Mucosa of descending colon (tissue), 3 donors: ENCODE measurements around the gene LZTS2. TPM values are rescaled to one million over a fixed set of nuclear protein-coding genes. Genes with fewer than 3 reads are reported as not detected.

Experiments
- ATAC-seq: fragments of 200-7000 bp; cut with Tn5 transposase; one replicate; pipeline ENCODE4 v1.9.1; 2020; ENCODE audit warnings: mild to moderate bottlenecking, moderate library complexity
- DNase-seq, 3 donors: peaks; one replicate each; pipeline ENCODE4 v3.0.0-alpha.2; 2020
- H3K36me3 ChIP-seq: fragments of 200-600 bp; one replicate; pipeline ENCODE4 v1.8.0; 2021; ENCODE audit warnings: low read depth, mild to moderate bottlenecking
- H3K4me1 ChIP-seq: fragments of 200-600 bp; one replicate; pipeline ENCODE4 v1.8.0; 2021; ENCODE audit warnings: low read depth, mild to moderate bottlenecking
- H3K4me3 ChIP-seq: fragments of 200-600 bp; one replicate; pipeline ENCODE4 v1.8.0; 2021; ENCODE audit warnings: mild to moderate bottlenecking
- H3K9me3 ChIP-seq: fragments of 200-600 bp; one replicate; pipeline ENCODE4 v1.8.0; 2021; ENCODE audit warnings: mild to moderate bottlenecking
- CTCF ChIP-seq: fragments of 200-600 bp; IDR thresholded peaks from one replicate; pipeline ENCODE4 v1.8.0; 2022; ENCODE audit warnings: antibody characterized with exemption, mild to moderate bottlenecking
- intact Hi-C, 2 donors: fragments of 100-400 bp; cut with DNase I in 1 of 2; cut with micrococcal nuclease in 1 of 2; formaldehyde crosslinking; loops; one replicate each; pipeline versions ENCODE4 v1.11.0 to v1.11.1; 2022; cut with DNase I, micrococcal nuclease
- long read RNA-seq, 2 donors: library from polyadenylated mRNA; unstranded; transcript quantifications; one replicate each; pipeline ENCODE4 v2.0.0, GENCODE V29; 2019 to 2021
- total RNA-seq, 3 donors: library from RNA; stranded (reverse); fragmentation: NEBNext Ultra II Directional in 2 of 3; extraction: Animal tissue kit (Norgen Biotek cat#: 25700) in 2 of 3; gene quantifications; one replicate each; pipeline versions ENCODE4 v1.2.1 to v1.2.4, GENCODE V29; 2021 to 2023
- donor health status: DM: no; HTN: no; CAD: no; lungs with moderate emphysema.
- donor health status: DM: no; HTN: no; CAD: no.
- donor health status: DM: no; HTN: yes; CAD: no.

The LZTS2 gene
- 10 to 100 TPM; 26.0 to 82.1 (median 31.5) TPM for total RNA-seq
- long read RNA-seq, donor 1, full-length matches to known transcripts, result 58 of 318 reads
- long read RNA-seq, donor 1, partial matches to known transcripts, result 18 of 318 reads
- long read RNA-seq, donor 1, other reads (novel, unspliced or antisense), result 242 of 318 reads
- long read RNA-seq, donor 2, partial matches to known transcripts, result 1 of 5 reads
- long read RNA-seq, donor 2, other reads (novel, unspliced or antisense), result 1 of 5 reads

- DNase-seq (no peak), ATAC-seq (peak; percentile 37)
- Histone ChIP-seq H3K36me3 (no peaks in the 10 kb centered on the region), H3K4me1 (peaks cover 18% of the 10 kb centered on the region), H3K4me3 (peak within 1 kb of the TSS; percentile 67), H3K9me3 (no peaks in the 10 kb centered on the region)
- no peak for TF ChIP-seq CTCF
- intact Hi-C loops, result no loop called here
Observed at GRCh38 chr10:100999742-101000126, at the start of gene LZTS2. LZTS2 (plus strand) TSS chr10:100999808; CDS start chr10:101002539, 2,731 bp downstream.

- DNase-seq, result no peak
- Histone ChIP-seq H3K9me3 (no peaks in the 10 kb centered on the region), H3K4me1 (no peaks in the 10 kb centered on the region), H3K4me3 (no peak overlapping the region), H3K36me3 (no peaks in the 10 kb centered on the region)
- intact Hi-C loops, result no loop called here
- no peak for ATAC-seq
- no peak for TF ChIP-seq CTCF
Observed at GRCh38 chr10:100960251-100960650, 39.4 kb upstream of the LZTS2 start.

GRCh38 chr10:100962351-100963080 is 37.1 kb upstream of the LZTS2 start:
- DNase-seq (no peak), ATAC-seq (no peak)
- H3K9me3 ChIP-seq, result no peaks in the 10 kb centered on the region
- H3K4me3 ChIP-seq, result no peak overlapping the region
- intact Hi-C loops, result no loop called here
- H3K36me3 ChIP-seq, result no peaks in the 10 kb centered on the region
- peaks cover 10% of the 10 kb centered on the region for H3K4me1 ChIP-seq
- no peak for TF ChIP-seq CTCF

- no peak for TF ChIP-seq CTCF
- Histone ChIP-seq H3K9me3 (no peaks in the 10 kb centered on the region), H3K4me3 (no peak overlapping the region), H3K36me3 (no peaks in the 10 kb centered on the region), H3K4me1 (peaks cover 17% of the 10 kb centered on the region)
- DNase-seq, result no peak
- no peak for ATAC-seq
- intact Hi-C loops, result no loop called here
Observed at GRCh38 chr10:100963826-100964225, 35.8 kb upstream of the LZTS2 start.

- Histone ChIP-seq H3K4me1 (peaks cover 20% of the 10 kb centered on the region), H3K36me3 (no peaks in the 10 kb centered on the region), H3K9me3 (no peaks in the 10 kb centered on the region), H3K4me3 (no peak overlapping the region)
- ATAC-seq (no peak), DNase-seq (no peak)
- TF ChIP-seq CTCF, result no peak
- intact Hi-C loops, result no loop called here
Observed at GRCh38 chr10:100965820-100966219, 33.8 kb upstream of the LZTS2 start.
